GM12878 (cell line): ENCODE data around the gene FBXL17. TPM values are rescaled to one million over a fixed set of nuclear protein-coding genes. Genes with fewer than 3 reads are reported as not detected.

ENCODE experiments used
- ATAC-seq: fragments of 200-7000 bp; cut with Tn5 transposase; 3 replicates; pipeline ENCODE4 v1.9.1; 2020; ENCODE audit warnings: mild to moderate bottlenecking, moderate library complexity
- BruUV-seq: library from RNA; stranded (reverse); fragments of 400-500 nt; replicated peaks from 2 replicates; lab custom pipeline; 2021; lab: Mats Ljungman, UMichigan
- CTCF ChIA-PET: fragments of 300-600 bp; sonication (Branson Sonifier 250); formaldehyde crosslinking; extraction: SDS; loops from one replicate; lab custom pipeline; 2021; ENCODE audit warnings: inconsistent platforms; lab: Yijun Ruan, JAX
- POLR2A ChIA-PET: fragments of 350-600 bp; formaldehyde crosslinking; extraction: SDS; loops from one replicate; lab custom pipeline; 2021; ENCODE audit warnings: inconsistent platforms; lab: Charles Lee
- RAD21 ChIA-PET: fragments of 300-600 bp; sonication (Branson Sonifier 250); formaldehyde crosslinking; loops from one replicate; lab custom pipeline; 2023; ENCODE audit warnings: antibody characterized with exemption; ENCODE audit not compliant: unreplicated experiment; lab: Charles Lee
- SMC1A ChIA-PET: fragments of 300-600 bp; sonication (Branson Sonifier 250); formaldehyde crosslinking; loops from one replicate; lab custom pipeline; 2023; ENCODE audit not compliant: unreplicated experiment, uncharacterized antibody; lab: Charles Lee
- DNase-seq: peaks from one replicate; pipeline ENCODE4 v3.0.0-alpha.2; 2011; ENCODE audit warnings: low read depth, low spot score
- FAIRE-seq: peaks from 3 replicates; lab custom pipeline; 2011; peaks lifted over from hg19 to GRCh38; lab: Jason Lieb, UNC
- H2AFZ ChIP-seq: 2 replicates; pipeline ENCODE4 v1.6.0; 2011; ENCODE audit warnings: low read depth, low read length, control low read depth; ENCODE audit not compliant: control insufficient read depth
- H3K27ac ChIP-seq: 2 replicates; pipeline ENCODE4 v1.5.1; 2011; ENCODE audit warnings: control low read depth; ENCODE audit not compliant: control insufficient read depth, insufficient read depth
- H3K27me3 ChIP-seq, 2 experiments: replicated peaks in 1 of 2; 2 replicates each; pipeline versions ENCODE4 v1.6.0 to v1.6.1; 2011; ENCODE audit warnings: low read length in 1 of 2; ENCODE audit not compliant: control insufficient read depth in 2 of 2, insufficient read depth in 2 of 2
- H3K36me3 ChIP-seq, 2 experiments: 2 replicates each; pipeline ENCODE4 v1.5.1; 2011; ENCODE audit warnings: low read length in 1 of 2; ENCODE audit not compliant: control insufficient read depth in 2 of 2, insufficient read depth in 2 of 2
- H3K4me1 ChIP-seq: 2 replicates; pipeline ENCODE4 v1.6.1; 2011; ENCODE audit warnings: mild to moderate bottlenecking, low read length, moderate library complexity, mixed read lengths; ENCODE audit not compliant: control insufficient read depth, insufficient read depth
- H3K4me2 ChIP-seq: 2 replicates; pipeline ENCODE4 v1.6.0; 2011; ENCODE audit warnings: control low read depth; ENCODE audit not compliant: control insufficient read depth, insufficient read depth
- H3K4me3 ChIP-seq: fragments of 200-600 bp; sonication (generic); 2 replicates; pipeline ENCODE4 v1.5.1; 2016
- H3K79me2 ChIP-seq: 2 replicates; pipeline ENCODE4 v1.6.0; 2011; ENCODE audit warnings: low read length; ENCODE audit not compliant: control insufficient read depth, insufficient read depth
- H3K9ac ChIP-seq: 2 replicates; pipeline ENCODE4 v1.8.0; 2011; ENCODE audit warnings: low read length, control low read depth, mixed read lengths; ENCODE audit not compliant: control insufficient read depth, insufficient read depth
- H3K9me3 ChIP-seq: replicated peaks from 3 replicates; pipeline ENCODE4 v1.5.1; 2011; ENCODE audit warnings: mild to moderate bottlenecking, low read length; ENCODE audit not compliant: control insufficient read depth, insufficient read depth
- H4K20me1 ChIP-seq: 2 replicates; pipeline ENCODE4 v1.6.0; 2011; ENCODE audit not compliant: control insufficient read depth, insufficient read depth
- ASH2L ChIP-seq: fragments of 300-600, 200-600 bp; sonication (generic); IDR thresholded peaks from 2 replicates; pipeline ENCODE4 v1.6.1; 2017; ENCODE audit warnings: low read depth, mild to moderate bottlenecking, borderline replicate concordance
- EED ChIP-seq: sonication (generic); IDR thresholded peaks from 2 replicates; pipeline ENCODE4 v1.6.1; 2016; ENCODE audit warnings: antibody characterized with exemption, low read depth
- KAT2A ChIP-seq: conservative IDR thresholded peaks from 2 replicates; pipeline ENCODE4 v1.6.1; 2011; ENCODE audit warnings: low read depth, low read length; ENCODE audit not compliant: control insufficient read depth
- MXI1 ChIP-seq: fragments of 150-350 bp; IDR thresholded peaks from 2 replicates; pipeline ENCODE4 v1.6.1; 2011; ENCODE audit warnings: low read depth, mild to moderate bottlenecking, inconsistent platforms, low read length, improper control_type of control experiment
- NFYB ChIP-seq: IDR thresholded peaks from 2 replicates; pipeline ENCODE4 v1.6.1; 2011; ENCODE audit warnings: low read depth, mild to moderate bottlenecking, low read length, improper control_type of control experiment, moderate library complexity; ENCODE audit not compliant: insufficient read depth
- NRF1 ChIP-seq: conservative IDR thresholded peaks from 2 replicates; pipeline ENCODE4 v1.6.1; 2011; ENCODE audit warnings: mild to moderate bottlenecking, low read depth, low read length, improper control_type of control experiment
- RCOR1 ChIP-seq: conservative IDR thresholded peaks from 2 replicates; pipeline ENCODE4 v1.6.1; 2012; ENCODE audit warnings: low read depth, low read length, improper control_type of control experiment
- RUNX3 ChIP-seq: IDR thresholded peaks from 2 replicates; pipeline ENCODE4 v1.6.1; 2012; ENCODE audit warnings: low read length, inconsistent platforms
- TAF1 ChIP-seq: IDR thresholded peaks from 2 replicates; pipeline ENCODE4 v1.6.1; 2011; ENCODE audit warnings: mild to moderate bottlenecking, low read depth, low read length, borderline replicate concordance
- WGBS: methylation state at CpG from one replicate; pipeline ENCODE4 v1.1.6; 2016; ENCODE audit warnings: low lambda C conversion rate; ENCODE audit not compliant: insufficient replicate concordance, insufficient coverage; ENCODE audit errors: missing lambda C conversion rate; 5-methylcytosine and 5-hydroxymethylcytosine counted together
- in situ Hi-C: fragments of 300-500 bp; cut with MboI; formaldehyde crosslinking; loops from 9 replicates; pipeline ENCODE4 v1.14.3; 2018; ENCODE audit warnings: mixed read lengths
- intact Hi-C: fragments of 100-400 bp; cut with micrococcal nuclease; formaldehyde crosslinking; loops from one replicate; pipeline ENCODE4 v1.14.2; 2022; ENCODE audit not compliant: unreplicated experiment
- polyA plus RNA-seq, 11 experiments: library from polyadenylated mRNA; depleted of rRNA in 4 of 11; unstranded in 6 of 11; stranded (reverse) in 5 of 11; fragments of >200 nt; fragmentation: Nextera tagmentation in 4 of 11; fragmentation: Illumina TruSeq in 1 of 11; extraction: Ambion mirVana in 4 of 11; extraction: Trizol in 1 of 11; gene quantifications; 1 replicate in 1 of 11; 2 replicates in 10 of 11; pipeline versions ENCODE4 v1.2.1 to v1.2.3, GENCODE V29; 2011 to 2016; ENCODE audit warnings: inconsistent platforms in 2 of 11, missing spikeins in 2 of 11, low read depth in 1 of 11
- total RNA-seq, 4 experiments: library from RNA; depleted of rRNA in 3 of 4; stranded (reverse); fragments of >200 nt in 3 of 4; fragmentation: Illumina TruSeq in 1 of 4; extraction: Trizol in 1 of 4; gene quantifications; 2 replicates each; pipeline versions ENCODE4 v1.2.1 to v1.2.3, GENCODE V29; 2013 to 2021
- TF ChIP-seq, protein P1 (sequence below): IDR thresholded peaks from 2 replicates; pipeline ENCODE4 v1.6.1; 2012; ENCODE audit warnings: low read depth, low read length, improper control_type of control experiment
- TF ChIP-seq, protein P2 (sequence below): fragments of 450-650 bp; IDR thresholded peaks from 2 replicates; pipeline ENCODE4 v1.6.1; 2016; ENCODE audit warnings: mild to moderate bottlenecking, moderate library complexity, borderline replicate concordance
- TF ChIP-seq, protein P3 (sequence below), 3 experiments: IDR thresholded peaks in 2 of 3; conservative IDR thresholded peaks in 1 of 3; 2 replicates each; pipeline ENCODE4 v1.5.1; 2011; ENCODE audit warnings: low read depth in 3 of 3, low read length in 3 of 3, mild to moderate bottlenecking in 3 of 3, control low read depth in 2 of 3, moderate library complexity in 2 of 3, inconsistent platforms in 1 of 3, mixed read lengths in 1 of 3; ENCODE audit not compliant: control insufficient read depth in 2 of 3, insufficient read depth in 1 of 3; ENCODE audit errors: extremely low read depth in 1 of 3
- TF ChIP-seq, protein P4 (sequence below): fragments of 450-650 bp; IDR thresholded peaks from 2 replicates; pipeline ENCODE4 v1.6.1; 2017; ENCODE audit warnings: borderline replicate concordance

Gene FBXL17
- total and polyA plus RNA-seq, 10 of the 15 experiments (the other 5 are each of a cell fraction or from before 2014, with no cell fraction given): 0.88 to 9.0 (median 4.4) TPM

DNA sequence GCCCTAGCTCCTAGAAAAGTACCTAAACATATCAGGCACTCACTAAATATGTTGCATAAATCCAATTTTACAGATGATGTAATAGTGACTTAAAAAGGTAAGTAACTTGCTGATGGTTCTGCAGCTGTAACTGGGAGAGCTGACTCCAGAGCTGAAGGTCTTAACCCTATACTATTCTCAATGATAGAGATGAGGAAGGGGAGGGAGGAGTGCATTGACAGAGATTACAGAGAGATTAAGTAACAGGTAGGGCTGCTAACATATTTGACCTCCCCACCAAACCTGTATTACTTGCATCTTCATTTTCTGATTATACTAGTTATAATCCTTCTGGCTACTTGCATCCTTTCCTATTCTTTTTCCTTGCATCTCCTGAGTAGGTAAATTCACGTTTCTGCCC lies 455.8 kb downstream of the FBXL17 start:
- in situ Hi-C loops: no loop called here
- WGBS: 0% methylated on average over 1 of the region's 1 CpG
- H3K4me2 ChIP-seq: no peak overlapping the region
- H3K9ac ChIP-seq: no peak overlapping the region
- no TSS peak for BruUV-seq
- ATAC-seq: no peak
- no peak overlapping the region for H3K27ac ChIP-seq
- ChIA-PET SMC1A (interaction anchor here (1.0 to 1.8 kb wide), 3 partner anchors 21 to 33 kb away, joined by 3 to 5 read pairs (median 5); no protein-coding TSS in a partner anchor), RAD21 (no interaction called here)
- intact Hi-C loops: no loop called here
- no peaks in the 10 kb centered on the region for H4K20me1 ChIP-seq
- DNase-seq: no peak
- TF ChIP-seq RCOR1: no peak
- TF ChIP-seq, protein P1, sequence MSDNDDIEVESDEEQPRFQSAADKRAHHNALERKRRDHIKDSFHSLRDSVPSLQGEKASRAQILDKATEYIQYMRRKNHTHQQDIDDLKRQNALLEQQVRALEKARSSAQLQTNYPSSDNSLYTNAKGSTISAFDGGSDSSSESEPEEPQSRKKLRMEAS: no peak
- TF ChIP-seq, protein P2, sequence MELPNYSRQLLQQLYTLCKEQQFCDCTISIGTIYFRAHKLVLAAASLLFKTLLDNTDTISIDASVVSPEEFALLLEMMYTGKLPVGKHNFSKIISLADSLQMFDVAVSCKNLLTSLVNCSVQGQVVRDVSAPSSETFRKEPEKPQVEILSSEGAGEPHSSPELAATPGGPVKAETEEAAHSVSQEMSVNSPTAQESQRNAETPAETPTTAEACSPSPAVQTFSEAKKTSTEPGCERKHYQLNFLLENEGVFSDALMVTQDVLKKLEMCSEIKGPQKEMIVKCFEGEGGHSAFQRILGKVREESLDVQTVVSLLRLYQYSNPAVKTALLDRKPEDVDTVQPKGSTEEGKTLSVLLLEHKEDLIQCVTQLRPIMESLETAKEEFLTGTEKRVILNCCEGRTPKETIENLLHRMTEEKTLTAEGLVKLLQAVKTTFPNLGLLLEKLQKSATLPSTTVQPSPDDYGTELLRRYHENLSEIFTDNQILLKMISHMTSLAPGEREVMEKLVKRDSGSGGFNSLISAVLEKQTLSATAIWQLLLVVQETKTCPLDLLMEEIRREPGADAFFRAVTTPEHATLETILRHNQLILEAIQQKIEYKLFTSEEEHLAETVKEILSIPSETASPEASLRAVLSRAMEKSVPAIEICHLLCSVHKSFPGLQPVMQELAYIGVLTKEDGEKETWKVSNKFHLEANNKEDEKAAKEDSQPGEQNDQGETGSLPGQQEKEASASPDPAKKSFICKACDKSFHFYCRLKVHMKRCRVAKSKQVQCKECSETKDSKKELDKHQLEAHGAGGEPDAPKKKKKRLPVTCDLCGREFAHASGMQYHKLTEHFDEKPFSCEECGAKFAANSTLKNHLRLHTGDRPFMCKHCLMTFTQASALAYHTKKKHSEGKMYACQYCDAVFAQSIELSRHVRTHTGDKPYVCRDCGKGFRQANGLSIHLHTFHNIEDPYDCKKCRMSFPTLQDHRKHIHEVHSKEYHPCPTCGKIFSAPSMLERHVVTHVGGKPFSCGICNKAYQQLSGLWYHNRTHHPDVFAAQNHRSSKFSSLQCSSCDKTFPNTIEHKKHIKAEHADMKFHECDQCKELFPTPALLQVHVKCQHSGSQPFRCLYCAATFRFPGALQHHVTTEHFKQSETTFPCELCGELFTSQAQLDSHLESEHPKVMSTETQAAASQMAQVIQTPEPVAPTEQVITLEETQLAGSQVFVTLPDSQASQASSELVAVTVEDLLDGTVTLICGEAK: no peak
- no peak for TF ChIP-seq NFYB
- no peak for TF ChIP-seq RUNX3
- TF ChIP-seq, protein P3, sequence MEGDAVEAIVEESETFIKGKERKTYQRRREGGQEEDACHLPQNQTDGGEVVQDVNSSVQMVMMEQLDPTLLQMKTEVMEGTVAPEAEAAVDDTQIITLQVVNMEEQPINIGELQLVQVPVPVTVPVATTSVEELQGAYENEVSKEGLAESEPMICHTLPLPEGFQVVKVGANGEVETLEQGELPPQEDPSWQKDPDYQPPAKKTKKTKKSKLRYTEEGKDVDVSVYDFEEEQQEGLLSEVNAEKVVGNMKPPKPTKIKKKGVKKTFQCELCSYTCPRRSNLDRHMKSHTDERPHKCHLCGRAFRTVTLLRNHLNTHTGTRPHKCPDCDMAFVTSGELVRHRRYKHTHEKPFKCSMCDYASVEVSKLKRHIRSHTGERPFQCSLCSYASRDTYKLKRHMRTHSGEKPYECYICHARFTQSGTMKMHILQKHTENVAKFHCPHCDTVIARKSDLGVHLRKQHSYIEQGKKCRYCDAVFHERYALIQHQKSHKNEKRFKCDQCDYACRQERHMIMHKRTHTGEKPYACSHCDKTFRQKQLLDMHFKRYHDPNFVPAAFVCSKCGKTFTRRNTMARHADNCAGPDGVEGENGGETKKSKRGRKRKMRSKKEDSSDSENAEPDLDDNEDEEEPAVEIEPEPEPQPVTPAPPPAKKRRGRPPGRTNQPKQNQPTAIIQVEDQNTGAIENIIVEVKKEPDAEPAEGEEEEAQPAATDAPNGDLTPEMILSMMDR (IDR thresholded peaks at IDR 0.05 in 2 of 3, conservative IDR thresholded peaks at IDR 0.05 in 1 of 3; ENCODE audit: control insufficient read depth in 2 of 3, extremely low read depth in 1 of 3, insufficient read depth in 1 of 3, low read depth in 3 of 3, low read length in 3 of 3): no peak
- no peak for TF ChIP-seq EED
- TF ChIP-seq KAT2A: no peak
- TF ChIP-seq MXI1: no peak
- no peak for TF ChIP-seq ASH2L
- TF ChIP-seq, protein P4, sequence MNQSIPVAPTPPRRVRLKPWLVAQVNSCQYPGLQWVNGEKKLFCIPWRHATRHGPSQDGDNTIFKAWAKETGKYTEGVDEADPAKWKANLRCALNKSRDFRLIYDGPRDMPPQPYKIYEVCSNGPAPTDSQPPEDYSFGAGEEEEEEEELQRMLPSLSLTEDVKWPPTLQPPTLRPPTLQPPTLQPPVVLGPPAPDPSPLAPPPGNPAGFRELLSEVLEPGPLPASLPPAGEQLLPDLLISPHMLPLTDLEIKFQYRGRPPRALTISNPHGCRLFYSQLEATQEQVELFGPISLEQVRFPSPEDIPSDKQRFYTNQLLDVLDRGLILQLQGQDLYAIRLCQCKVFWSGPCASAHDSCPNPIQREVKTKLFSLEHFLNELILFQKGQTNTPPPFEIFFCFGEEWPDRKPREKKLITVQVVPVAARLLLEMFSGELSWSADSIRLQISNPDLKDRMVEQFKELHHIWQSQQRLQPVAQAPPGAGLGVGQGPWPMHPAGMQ: no peak
- no peak for TF ChIP-seq NRF1
- TF ChIP-seq TAF1: no peak
- TF ChIP-seq, all 136 proteins: peak for 0
- Histone ChIP-seq H3K9me3 (no peaks in the 10 kb centered on the region), H3K4me3 (no peak overlapping the region), H3K79me2 (no peaks in the 10 kb centered on the region), H3K27me3 (no peaks in the 10 kb centered on the region), H2AFZ (no peak overlapping the region), H3K4me1 (no peaks in the 10 kb centered on the region), H3K36me3 (no peaks in the 10 kb centered on the region)
- no peak for FAIRE-seq
- ChIA-PET POLR2A (no interaction called here), CTCF (no interaction called here)
